HT-29 (cell line): ENCODE data around the gene MRGPRE. TPM values are rescaled to one million over a fixed set of nuclear protein-coding genes. Genes with fewer than 3 reads are reported as not detected.

Source experiments
- DNase-seq: peaks from one replicate; pipeline ENCODE4 v3.0.0-alpha.2; 2015; ENCODE audit warnings: low spot score
- total RNA-seq: library from RNA; depleted of rRNA; stranded (reverse); fragments of >200 nt; shearing (Covaris generic); gene quantifications from 2 replicates; pipeline ENCODE4 v1.2.3, GENCODE V29; 2014

Gene MRGPRE
- total RNA-seq, 1 experiment from 2014 or later: 0.36 TPM

GRCh38 chr11:3213659-3214419, 18.4 kb downstream of the MRGPRE start:
- no peak for DNase-seq

- DNase-seq: no peak
Measured at GRCh38 chr11:3208272-3208671, 23.9 kb downstream of the MRGPRE start.

GRCh38 chr11:3207526-3208189, 24.6 kb downstream of the MRGPRE start:
- no peak for DNase-seq

- DNase-seq: no peak
Measured at GRCh38 chr11:3206922-3207204, 25.4 kb downstream of the MRGPRE start.

- DNase-seq: no peak
Measured at GRCh38 chr11:3206156-3206921, 25.9 kb downstream of the MRGPRE start.

- DNase-seq: no peak
Measured at GRCh38 chr11:3205261-3206155, 26.7 kb downstream of the MRGPRE start.

DNA sequence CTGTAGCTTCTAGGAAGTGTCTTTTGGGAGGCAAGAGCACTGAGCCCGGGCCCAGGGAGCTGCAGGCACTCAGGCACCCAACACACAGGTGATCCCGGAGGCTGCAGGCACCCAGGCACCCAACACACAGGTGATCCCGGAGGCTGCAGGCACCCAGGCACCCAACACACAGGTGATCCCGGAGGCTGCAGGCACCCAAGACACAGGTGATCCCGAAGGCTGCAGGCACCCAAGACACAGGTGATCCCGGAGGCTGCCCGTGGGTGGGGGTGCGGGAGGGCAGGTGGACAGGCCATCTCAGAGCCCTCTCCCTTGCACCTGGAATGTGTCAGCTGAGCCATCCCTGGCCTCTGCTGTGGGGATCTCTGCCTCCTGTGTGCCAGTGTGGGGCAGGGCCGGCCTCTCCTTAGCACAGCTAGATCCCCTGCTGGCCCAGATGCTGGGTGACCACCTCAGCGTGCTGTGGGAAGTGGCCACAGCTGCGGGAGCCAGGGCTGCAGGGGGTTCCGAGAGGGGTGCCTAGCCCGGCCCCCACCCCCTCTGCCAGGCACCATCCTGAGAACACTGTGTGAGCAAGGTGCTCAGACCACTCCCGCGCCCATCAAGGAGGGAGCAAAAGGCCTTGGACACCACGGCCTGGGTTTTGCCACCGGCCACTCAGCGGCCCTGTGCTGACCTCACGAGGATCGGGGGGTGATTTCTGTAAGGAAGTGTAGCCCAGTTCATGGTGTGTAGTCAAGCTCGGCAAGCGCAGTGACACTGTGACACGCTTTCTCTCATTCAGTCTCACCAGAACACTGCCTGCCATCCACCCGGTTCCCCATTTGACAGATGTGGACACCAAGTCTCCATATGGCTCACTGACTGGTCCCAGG, 27.8 kb downstream of the MRGPRE start:
- no peak for DNase-seq

GRCh38 chr11:3203221-3204043, 28.8 kb downstream of the MRGPRE start:
- no peak for DNase-seq

- DNase-seq: no peak
Measured at GRCh38 chr11:3202759-3203158, 29.5 kb downstream of the MRGPRE start.

DNA sequence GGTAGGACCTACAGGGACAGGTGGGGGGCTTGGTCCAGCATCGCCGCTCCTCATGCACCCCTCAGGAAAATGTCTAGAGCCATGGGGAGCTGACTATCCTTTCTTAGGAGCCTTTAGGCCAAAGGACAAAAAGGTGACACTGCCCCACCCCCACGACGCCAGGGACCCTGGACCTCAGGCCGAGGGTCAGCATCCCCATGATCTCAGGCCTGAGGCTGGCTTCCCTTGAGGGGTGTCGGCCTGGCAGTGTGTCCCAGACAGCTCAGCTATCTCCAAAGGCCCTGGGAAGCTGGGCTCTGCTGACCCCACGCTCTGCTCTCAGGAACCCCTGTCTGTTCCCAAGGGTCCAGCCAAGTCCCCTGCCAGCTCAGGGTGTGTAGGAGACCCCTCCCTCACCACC, 29.9 kb downstream of the MRGPRE start:
- no peak for DNase-seq

DNA sequence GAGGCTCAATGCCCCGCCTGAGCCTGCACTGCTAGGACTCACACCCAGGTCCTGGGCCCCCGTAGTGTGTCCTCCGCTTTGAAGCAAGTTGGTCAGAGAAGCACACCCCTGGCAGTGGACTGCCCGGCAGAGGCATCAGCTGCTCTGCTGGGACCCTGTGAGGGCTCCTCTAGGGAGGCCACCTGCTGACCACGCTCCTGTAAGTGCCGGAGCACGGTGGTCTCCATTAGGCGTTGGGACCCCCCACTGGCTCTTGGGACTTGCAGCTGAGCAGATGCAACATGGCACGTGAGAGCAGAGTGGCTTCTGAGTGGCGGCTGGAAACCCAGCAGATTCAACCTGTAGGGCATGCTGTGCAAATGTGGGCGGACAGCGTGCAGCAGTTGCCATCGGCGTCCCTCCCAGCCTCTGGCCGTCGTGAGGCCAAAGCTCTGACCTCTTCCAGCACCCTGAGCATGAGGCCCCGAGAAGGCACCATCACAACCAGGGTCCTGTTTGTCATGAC, 30.5 kb downstream of the MRGPRE start:
- DNase-seq: no peak

DNA sequence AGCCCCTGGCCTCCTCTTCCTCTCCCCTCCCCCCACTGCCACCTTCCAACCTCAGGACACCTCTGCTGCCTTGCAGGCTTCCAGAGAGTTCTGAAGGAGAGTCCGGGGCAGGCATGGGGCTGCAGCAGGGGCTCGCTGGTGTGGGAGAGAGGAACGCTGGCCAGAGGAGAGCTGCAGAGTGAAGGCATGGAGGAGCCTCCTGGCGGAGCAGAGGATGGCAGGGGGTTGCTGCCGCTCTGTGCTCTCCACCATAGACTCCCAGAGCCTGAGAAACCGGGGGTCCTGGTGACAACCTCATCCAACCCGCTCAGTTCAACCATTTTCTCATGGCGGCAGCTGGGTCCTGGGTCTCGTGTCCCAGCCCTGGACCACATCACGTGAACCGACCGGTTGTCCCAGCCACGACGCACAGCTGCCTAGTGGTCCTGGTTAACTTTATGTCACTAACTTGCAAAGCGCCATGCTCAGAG, 31.1 kb downstream of the MRGPRE start:
- DNase-seq: no peak

DNA sequence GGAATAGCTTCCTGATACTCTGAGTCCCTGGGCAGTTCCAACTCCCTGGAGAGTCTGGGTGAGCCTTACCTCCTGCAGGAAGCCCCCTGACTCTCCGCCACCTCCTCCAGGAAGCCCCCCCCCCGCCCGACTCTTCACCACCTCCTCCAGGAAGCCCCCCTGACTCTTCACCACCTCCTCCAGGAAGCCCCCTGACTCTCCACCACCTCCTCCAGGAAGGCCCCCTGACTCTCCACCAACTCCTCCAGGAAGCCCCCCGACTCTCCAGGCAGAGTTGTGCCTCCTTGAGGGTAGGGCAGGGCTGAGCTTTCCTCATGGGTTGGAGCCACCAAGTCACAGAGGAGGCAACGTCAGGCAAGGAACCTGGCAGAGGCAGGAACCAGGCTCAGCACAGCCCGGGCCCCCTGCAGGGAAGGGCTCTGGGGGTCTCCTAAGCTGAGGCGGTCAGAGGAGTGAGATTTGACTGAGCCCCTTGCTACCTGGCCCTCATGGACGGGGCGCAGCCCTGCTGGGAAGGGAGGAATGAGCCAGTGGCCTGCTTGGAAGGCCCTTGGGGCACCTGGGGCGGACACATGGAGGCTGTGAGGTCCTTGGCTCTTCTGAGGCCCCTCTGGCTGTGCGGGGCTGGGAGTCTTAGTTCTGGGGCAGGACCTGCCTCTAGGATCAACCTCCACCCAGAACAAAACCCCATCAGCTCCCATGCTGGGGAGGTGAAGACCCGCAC, 31.7 kb downstream of the MRGPRE start:
- no peak for DNase-seq

GRCh38 chr11:3199537-3200295, 32.5 kb downstream of the MRGPRE start:
- DNase-seq: no peak

- DNase-seq: no peak
Measured at GRCh38 chr11:3198815-3199214, 33.4 kb downstream of the MRGPRE start.

DNA sequence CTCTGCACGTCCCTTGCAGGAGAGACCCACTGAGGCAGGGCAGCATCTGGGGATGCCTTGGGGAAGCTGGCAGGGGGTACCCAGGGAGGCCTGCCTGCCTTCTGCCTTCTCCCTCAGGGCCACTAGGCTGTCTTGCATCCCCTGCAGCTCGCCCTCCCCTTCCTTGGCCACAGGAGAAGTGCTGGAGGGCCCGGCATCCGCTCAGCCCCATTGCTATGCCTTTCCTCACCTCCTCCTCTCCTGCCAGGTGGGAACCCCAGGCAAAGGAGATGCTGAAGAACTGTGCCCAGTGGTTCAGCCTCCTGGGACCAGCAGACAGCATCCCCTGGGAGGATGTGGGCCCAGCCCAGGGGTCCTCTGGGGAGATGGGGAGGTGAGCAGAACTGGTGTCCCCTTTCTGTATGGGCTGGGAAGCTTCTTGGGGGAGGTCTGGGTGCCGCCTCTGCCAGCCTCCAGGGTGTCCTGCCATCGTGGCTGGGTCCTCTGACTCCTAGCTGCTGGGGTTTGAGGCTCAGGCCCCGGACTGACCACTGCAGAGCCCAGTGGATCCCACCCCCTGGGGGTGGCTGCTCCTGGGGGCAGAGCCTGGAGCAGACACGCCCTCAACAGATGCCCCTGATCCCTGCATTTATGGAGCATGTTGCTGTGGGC, 34.2 kb downstream of the MRGPRE start:
- no peak for DNase-seq

DNA sequence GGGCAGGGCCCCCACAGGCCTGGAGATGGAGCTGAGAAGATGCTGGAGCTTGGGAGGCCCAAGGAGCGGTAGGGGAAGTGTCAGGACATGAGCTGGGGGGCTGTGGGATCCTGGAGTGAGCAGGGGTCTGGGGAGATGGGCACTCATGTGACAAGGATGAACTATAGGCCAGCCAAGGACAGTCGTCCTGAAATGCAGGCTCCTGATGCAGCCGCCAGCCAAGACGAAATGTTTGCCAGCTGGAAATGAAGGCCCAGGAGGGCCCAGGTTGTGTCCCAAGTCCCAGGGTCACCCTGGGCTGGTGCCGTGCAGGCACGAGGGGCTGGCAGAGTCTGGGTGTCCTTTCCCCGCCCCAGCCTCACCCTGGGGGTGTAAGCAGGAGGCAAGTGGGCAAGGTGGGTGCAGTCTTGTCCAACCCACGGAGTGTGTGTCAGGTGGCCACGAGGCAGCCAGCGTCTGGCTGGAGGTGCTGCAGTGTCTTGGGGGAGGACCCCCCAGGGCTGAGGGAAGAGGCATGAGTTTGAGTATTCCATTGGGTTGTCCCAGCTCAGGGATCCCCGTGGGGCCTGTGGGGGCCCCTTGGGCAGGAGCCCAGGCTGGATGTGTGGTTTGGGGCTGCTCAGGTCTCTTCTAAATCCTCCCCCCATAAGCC, 35.0 kb downstream of the MRGPRE start:
- DNase-seq: no peak
